HepG2 (cell line): Measurements from ENCODE around the gene LTB4R2. TPM values are rescaled to one million over a fixed set of nuclear protein-coding genes. Genes with fewer than 3 reads are reported as not detected.
A peak's percentile ranks its signal among the peaks of the same experiment; 100 is the strongest.

Experiments used
- BCL6 ChIP-seq: IDR thresholded peaks from 2 replicates; pipeline ENCODE4 v1.6.1; 2016; ENCODE audit warnings: missing genetic modification reagents, missing compliant biosample characterization
- CEBPG ChIP-seq: IDR thresholded peaks from 2 replicates; pipeline ENCODE4 v1.6.1; 2016
- CREB3 ChIP-seq: sonication (generic); formaldehyde crosslinking; IDR thresholded peaks from 2 replicates; pipeline ENCODE4 v1.5.0; 2020; ENCODE audit warnings: missing genetic modification reagents
- CSRNP2 ChIP-seq: sonication (generic); formaldehyde crosslinking; conservative IDR thresholded peaks from 2 replicates; pipeline ENCODE4 v1.8.0; 2022; ENCODE audit warnings: low read depth, missing genetic modification reagents
- DBP ChIP-seq: sonication (generic); formaldehyde crosslinking; IDR thresholded peaks from 2 replicates; pipeline ENCODE4 v1.4.0; 2020; ENCODE audit warnings: missing genetic modification reagents; ENCODE audit errors: not compliant biosample characterization
- GATAD1 ChIP-seq: IDR thresholded peaks from 2 replicates; pipeline ENCODE4 v1.6.1; 2016; ENCODE audit warnings: missing genetic modification reagents, missing compliant biosample characterization
- HOXA3 ChIP-seq: sonication (generic); formaldehyde crosslinking; IDR thresholded peaks from 2 replicates; pipeline ENCODE4 v1.5.0; 2020; ENCODE audit warnings: missing genetic modification reagents
- ISX ChIP-seq: sonication (generic); formaldehyde crosslinking; conservative IDR thresholded peaks from 2 replicates; pipeline ENCODE4 v1.5.0; 2020; ENCODE audit warnings: missing genetic modification reagents
- JUND ChIP-seq: sonication (generic); formaldehyde crosslinking; IDR thresholded peaks from 2 replicates; pipeline ENCODE4 v1.8.0; 2022; ENCODE audit warnings: mild to moderate bottlenecking, missing genetic modification reagents
- KDM6A ChIP-seq: IDR thresholded peaks from 2 replicates; pipeline ENCODE4 v1.6.1; 2016; ENCODE audit warnings: low read depth
- MED13 ChIP-seq: sonication (generic); formaldehyde crosslinking; IDR thresholded peaks from 2 replicates; pipeline ENCODE4 v1.5.0; 2020; ENCODE audit warnings: missing genetic modification reagents
- MYC ChIP-seq: sonication (generic); formaldehyde crosslinking; IDR thresholded peaks from 2 replicates; pipeline ENCODE4 v1.9.0; 2021; ENCODE audit warnings: missing genetic modification reagents, borderline replicate concordance
- NKX3-1 ChIP-seq: sonication (generic); formaldehyde crosslinking; IDR thresholded peaks from 2 replicates; pipeline ENCODE4 v1.5.0; 2020; ENCODE audit warnings: missing genetic modification reagents
- NR2C2 ChIP-seq: sonication (generic); formaldehyde crosslinking; IDR thresholded peaks from 2 replicates; pipeline ENCODE4 v1.4.0; 2020; ENCODE audit warnings: missing genetic modification reagents, mild to moderate bottlenecking, moderate library complexity, borderline replicate concordance
- ONECUT2 ChIP-seq: sonication (generic); formaldehyde crosslinking; IDR thresholded peaks from 2 replicates; pipeline ENCODE4 v1.4.0; 2020; ENCODE audit warnings: missing genetic modification reagents
- THYN1 ChIP-seq: sonication (generic); formaldehyde crosslinking; IDR thresholded peaks from 2 replicates; pipeline ENCODE4 v1.8.1; 2023; ENCODE audit warnings: low read depth, mild to moderate bottlenecking, moderate library complexity, missing genetic modification reagents, borderline replicate concordance
- YEATS2 ChIP-seq: sonication (generic); formaldehyde crosslinking; IDR thresholded peaks from 2 replicates; pipeline ENCODE4 v1.4.0; 2020; ENCODE audit warnings: missing genetic modification reagents, borderline replicate concordance
- ZBTB1 ChIP-seq: sonication (generic); formaldehyde crosslinking; IDR thresholded peaks from 2 replicates; pipeline ENCODE4 v1.4.0; 2020; ENCODE audit warnings: missing genetic modification reagents, borderline replicate concordance
- ZBTB7B ChIP-seq: sonication (generic); formaldehyde crosslinking; IDR thresholded peaks from 2 replicates; pipeline ENCODE4 v1.4.0; 2020; ENCODE audit warnings: missing genetic modification reagents
- ZFP41 ChIP-seq: sonication (generic); formaldehyde crosslinking; IDR thresholded peaks from 2 replicates; pipeline ENCODE4 v1.4.0; 2020; ENCODE audit warnings: mild to moderate bottlenecking, missing genetic modification reagents, borderline replicate concordance
- ZMYM2 ChIP-seq: sonication (generic); formaldehyde crosslinking; IDR thresholded peaks from 2 replicates; pipeline ENCODE4 v1.8.0; 2022; ENCODE audit warnings: mild to moderate bottlenecking, missing genetic modification reagents
- ZNF33B ChIP-seq: sonication (generic); formaldehyde crosslinking; IDR thresholded peaks from 2 replicates; pipeline ENCODE4 v1.5.1; 2020; ENCODE audit warnings: mild to moderate bottlenecking, missing genetic modification reagents
- ZNF367 ChIP-seq: sonication (generic); formaldehyde crosslinking; IDR thresholded peaks from 2 replicates; pipeline ENCODE4 v1.4.0; 2020; ENCODE audit warnings: missing genetic modification reagents, borderline replicate concordance
- ZNF44 ChIP-seq: sonication (generic); formaldehyde crosslinking; IDR thresholded peaks from 2 replicates; pipeline ENCODE4 v1.5.1; 2020; ENCODE audit warnings: mild to moderate bottlenecking, missing genetic modification reagents
- ZNF567 ChIP-seq: sonication (generic); formaldehyde crosslinking; IDR thresholded peaks from 2 replicates; pipeline ENCODE4 v1.8.1; 2023; ENCODE audit warnings: mild to moderate bottlenecking, missing genetic modification reagents, borderline replicate concordance
- ZNF777 ChIP-seq: sonication (generic); formaldehyde crosslinking; IDR thresholded peaks from 2 replicates; pipeline ENCODE4 v1.4.0; 2020; ENCODE audit warnings: missing genetic modification reagents
- ZNF790 ChIP-seq: sonication (generic); formaldehyde crosslinking; IDR thresholded peaks from 2 replicates; pipeline ENCODE4 v1.8.0; 2022; ENCODE audit warnings: missing genetic modification reagents, mild to moderate bottlenecking, borderline replicate concordance
- polyA plus RNA-seq, 8 experiments: library from polyadenylated mRNA; depleted of rRNA in 3 of 8; stranded (reverse) in 7 of 8; unstranded in 1 of 8; fragments of >200 nt; fragmentation: Illumina TruSeq in 4 of 8; extraction: Trizol in 4 of 8; gene quantifications; 2 replicates each; pipeline versions ENCODE4 v1.2.1 to v1.2.3, GENCODE V29; 2011 to 2016; ENCODE audit warnings: low read depth in 4 of 8, missing spikeins in 1 of 8, mixed read lengths in 1 of 8; ENCODE audit not compliant: insufficient read depth in 1 of 8
- total RNA-seq, 5 experiments: library from RNA; depleted of rRNA; stranded (reverse); fragments of >200 nt; fragmentation: Illumina TruSeq; extraction: Trizol; gene quantifications; 2 replicates each; pipeline ENCODE4 v1.2.3, GENCODE V29; 2016; ENCODE audit warnings: low read depth in 1 of 5

LTB4R2 gene
- total and polyA plus RNA-seq, 2 of the 13 experiments (the other 11 are each of a cell fraction or from before 2014, with no cell fraction given) = 3.9 to 6.9 TPM

- TF ChIP-seq ZBTB1 (CRISPR knock-in tag) (peak; percentile 53; the same call in 1 of the 2 replicates), CREB3 (CRISPR knock-in tag) (peak; percentile 99), CEBPG (peak; percentile 47; the same call in 1 of the 2 replicates), JUND (CRISPR knock-in tag) (peak; percentile 48), BCL6 (CRISPR knock-in tag) (peak; percentile 44), ZNF777 (CRISPR knock-in tag) (peak; percentile 87), ZMYM2 (CRISPR knock-in tag) (no peak), ZNF33B (CRISPR knock-in tag) (peak; percentile 99), ZFP41 (peak; percentile 98), ZNF44 (CRISPR knock-in tag) (peak; percentile 92; the same call in 1 of the 2 replicates), NKX3-1 (CRISPR knock-in tag) (peak; percentile 99), ZNF567 (CRISPR knock-in tag) (peak; percentile 98), CSRNP2 (CRISPR knock-in tag) (no peak), ZNF790 (CRISPR knock-in tag) (peak; percentile 98; the same call in 1 of the 2 replicates), DBP (CRISPR knock-in tag) (peak; percentile 99), HOXA3 (CRISPR knock-in tag) (peak; percentile 98), KDM6A (0 out of 2 replicates have a peak, but pooled peaks have one; percentile 15), ZBTB7B (CRISPR knock-in tag) (peak; percentile 79; the same call in 1 of the 2 replicates), NR2C2 (CRISPR knock-in tag) (peak; percentile 88), MED13 (peak; percentile 88; the same call in 1 of the 2 replicates), GATAD1 (peak; percentile 81), ONECUT2 (CRISPR knock-in tag) (peak; percentile 76; the same call in 1 of the 2 replicates), ISX (CRISPR knock-in tag) (peak; percentile 99), ZNF367 (CRISPR knock-in tag) (peak; percentile 98), THYN1 (CRISPR knock-in tag) (no peak), YEATS2 (peak; percentile 82; the same call in 1 of the 2 replicates), MYC (peak; percentile 99)
Observed at GRCh38 chr14:24315807-24316596, 6.1 kb downstream of the LTB4R2 start (continued).
